A549 treated with dexamethasone at 1 μM for 4 hours (cell line): Measurements from ENCODE around the gene CST1. TPM values are rescaled to one million over a fixed set of nuclear protein-coding genes. Genes with fewer than 3 reads are reported as not detected.

Source experiments
- total RNA-seq: library from RNA; stranded (reverse); fragments of 200-300 nt; extraction: Qiagen RNA extraction; gene quantifications from 5 replicates; pipeline ENCODE4 v1.2.3, GENCODE V29; 2022

Gene CST1, protein sequence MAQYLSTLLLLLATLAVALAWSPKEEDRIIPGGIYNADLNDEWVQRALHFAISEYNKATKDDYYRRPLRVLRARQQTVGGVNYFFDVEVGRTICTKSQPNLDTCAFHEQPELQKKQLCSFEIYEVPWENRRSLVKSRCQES
- 1.1 to 2.5 TPM (median 1.4 TPM) in 5 replicates for total RNA-seq

DNA sequence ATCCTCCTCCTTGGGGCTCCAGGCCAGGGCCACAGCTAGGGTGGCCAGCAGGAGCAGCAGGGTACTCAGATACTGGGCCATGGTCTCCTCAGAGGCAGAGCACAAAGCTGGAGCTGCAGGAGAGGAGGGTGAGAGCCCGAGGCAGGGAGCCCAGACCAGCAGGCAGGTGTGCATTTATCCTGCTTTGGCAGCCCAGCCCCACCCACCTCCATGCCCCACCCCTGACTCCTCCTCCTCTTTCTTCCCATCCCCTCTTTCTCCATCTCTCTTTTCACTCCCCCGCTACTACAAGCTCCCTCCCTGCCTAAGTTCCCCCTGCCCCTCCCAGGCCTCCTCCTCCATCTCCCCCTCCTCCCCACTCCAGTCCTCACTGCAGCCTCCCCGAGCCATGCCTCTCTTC, at the start of gene CST1:
Gene CST1 (minus strand): TSS at position 150 of the 400 bp plus-strand sequence. CDS start 69 bp downstream, at position 81.

Other genes with a start within 250 kb of the CST1 start
- gene CST9L, start 182.5 kb downstream of the CST1 start, total RNA-seq: not detected in 5 replicates
- not detected in 5 replicates for gene CST9, start 145.0 kb downstream of the CST1 start, total RNA-seq
- gene CST3, start 113.0 kb downstream of the CST1 start, total RNA-seq: 254 to 378 TPM (median 361 TPM) in 5 replicates
- gene CST4, start 61.9 kb downstream of the CST1 start, total RNA-seq: not detected in 5 replicates
- 0.76 to 1.8 TPM (median 1.4 TPM) in 5 replicates for gene CST2, start 75.8 kb upstream of the CST1 start, total RNA-seq
- gene CST5, start 128.8 kb upstream of the CST1 start, total RNA-seq: not detected in 5 replicates
- gene GGTLC1, start 237.8 kb upstream of the CST1 start, total RNA-seq: not detected in 5 replicates